K562 (cell line): Measurements from ENCODE around the gene SSH3.

Experiments
- CTCF ChIP-seq, 3 experiments: IDR thresholded peaks in 2 of 3; conservative IDR thresholded peaks in 1 of 3; 2 replicates each; pipeline ENCODE4 v1.5.1; 2011 to 2012; ENCODE audit warnings: low read length in 3 of 3, mild to moderate bottlenecking in 3 of 3, control low read depth in 2 of 3, improper control_type of control experiment in 1 of 3, inconsistent platforms in 1 of 3, low read depth in 1 of 3, mixed read lengths in 1 of 3, moderate library complexity in 1 of 3; ENCODE audit not compliant: insufficient read depth in 2 of 3
- EGR1 ChIP-seq: fragments of 450-650 bp; conservative IDR thresholded peaks from 2 replicates; pipeline ENCODE4 v1.6.1; 2017; ENCODE audit warnings: mild to moderate bottlenecking
- FOS ChIP-seq: IDR thresholded peaks from 3 replicates; pipeline ENCODE4 v1.6.1; 2011; ENCODE audit not compliant: insufficient read length; ENCODE audit errors: extremely low read depth
- NEUROD1 ChIP-seq: fragments of 150-350 bp; IDR thresholded peaks from 2 replicates; pipeline ENCODE4 v1.6.1; 2014; ENCODE audit warnings: borderline replicate concordance, low read length, low read depth; ENCODE audit not compliant: partially characterized antibody
- NFATC3 ChIP-seq: fragments of 450-650 bp; IDR thresholded peaks from 2 replicates; pipeline ENCODE4 v1.6.1; 2017; ENCODE audit warnings: mild to moderate bottlenecking
- NONO ChIP-seq, 2 experiments: fragments of 200-400 bp in 1 of 2; fragments of 450-650 bp in 1 of 2; formaldehyde crosslinking in 1 of 2; IDR thresholded peaks; 2 replicates each; pipeline ENCODE4 v1.6.1; 2017; ENCODE audit warnings: low read depth in 2 of 2, mild to moderate bottlenecking in 2 of 2, moderate library complexity in 2 of 2, low read length in 1 of 2
- POLR2AphosphoS2 ChIP-seq: IDR thresholded peaks from 2 replicates; pipeline ENCODE4 v1.6.1; 2012; ENCODE audit warnings: low read length, improper control_type of control experiment
- TCF7L2 ChIP-seq: fragments of 150-350 bp; IDR thresholded peaks from 2 replicates; pipeline ENCODE4 v1.6.1; 2016; ENCODE audit warnings: low read depth, mild to moderate bottlenecking, low read length, moderate library complexity
- U2AF2 ChIP-seq: fragments of 200-400 bp; formaldehyde crosslinking; optimal IDR thresholded peaks from 2 replicates; pipeline ENCODE3; 2017; ENCODE audit warnings: low read depth, mild to moderate bottlenecking, low read length

GRCh38 chr11:67268081-67268961 lies 35.0 kb upstream of the SSH3 start:
- TF ChIP-seq FOS, result no peak
- no peak for TF ChIP-seq EGR1
- TF ChIP-seq NEUROD1, result no peak
- no peak for TF ChIP-seq POLR2AphosphoS2
- no peak for TF ChIP-seq TCF7L2
- TF ChIP-seq NFATC3, result no peak
- TF ChIP-seq U2AF2, result no peak
- no peak for TF ChIP-seq NONO (IDR thresholded peaks at IDR 0.05; ENCODE audit: low read depth in 2 of 2, low read length in 1 of 2)
- no peak for TF ChIP-seq CTCF (IDR thresholded peaks at IDR 0.05 in 2 of 3, conservative IDR thresholded peaks at IDR 0.05 in 1 of 3; ENCODE audit: insufficient read depth in 2 of 3, low read depth in 1 of 3, low read length in 3 of 3)
